WTC11 (cell line): ENCODE results near the gene NEDD9. TPM values are rescaled to one million over a fixed set of nuclear protein-coding genes. Genes with fewer than 3 reads are reported as not detected.

ENCODE experiments used
- ATAC-seq: fragments of 200-7000 bp; cut with Tn5 transposase; 2 replicates; pipeline ENCODE4 v1.10.0; 2021; ENCODE audit warnings: mild to moderate bottlenecking, moderate library complexity
- CTCF ChIA-PET: fragments of 300-600 bp; sonication (Branson Sonifier 250); formaldehyde crosslinking; loops from one replicate; lab custom pipeline; 2021; ENCODE audit warnings: antibody characterized with exemption; lab: Charles Lee
- POLR2A ChIA-PET: fragments of 350-600 bp; sonication (Branson Sonifier 250); formaldehyde crosslinking; loops from one replicate; lab custom pipeline; 2021; ENCODE audit warnings: antibody characterized with exemption; lab: Charles Lee
- DNase-seq: peaks from one replicate; pipeline ENCODE4 v3.0.0; 2021; ENCODE audit warnings: low spot score
- H3K27ac Mint-ChIP-seq: 2 replicates; pipeline ENCODE4 v1.8.0; 2021; ENCODE audit warnings: mixed read lengths
- H3K27me3 Mint-ChIP-seq: 2 replicates; pipeline ENCODE4 v1.8.0; 2021; ENCODE audit warnings: low read depth, mild to moderate bottlenecking, moderate library complexity, mixed read lengths
- H3K36me3 Mint-ChIP-seq: 2 replicates; pipeline ENCODE4 v1.8.0; 2021; ENCODE audit warnings: mixed read lengths
- H3K4me1 Mint-ChIP-seq: 2 replicates; pipeline ENCODE4 v1.8.0; 2022; ENCODE audit warnings: mixed read lengths
- H3K4me3 Mint-ChIP-seq: 2 replicates; pipeline ENCODE4 v1.8.0; 2021; ENCODE audit warnings: mild to moderate bottlenecking, moderate library complexity, mixed read lengths
- H3K9me3 Mint-ChIP-seq: 2 replicates; pipeline ENCODE4 v1.8.0; 2021; ENCODE audit warnings: mixed read lengths
- ETV6 ChIP-seq: sonication (generic); formaldehyde crosslinking; IDR thresholded peaks from 2 replicates; pipeline ENCODE4 v1.8.1; 2022; ENCODE audit warnings: mild to moderate bottlenecking, missing genetic modification reagents
- TEAD1 ChIP-seq: sonication (generic); formaldehyde crosslinking; IDR thresholded peaks from 2 replicates; pipeline ENCODE4 v1.8.0; 2022; ENCODE audit warnings: mild to moderate bottlenecking, missing genetic modification reagents
- USF2 ChIP-seq: sonication (generic); formaldehyde crosslinking; IDR thresholded peaks from 2 replicates; pipeline ENCODE4 v1.8.1; 2023; ENCODE audit warnings: mild to moderate bottlenecking, missing genetic modification reagents, moderate library complexity
- ZNF232 ChIP-seq: sonication (generic); formaldehyde crosslinking; IDR thresholded peaks from 2 replicates; pipeline ENCODE4 v1.8.0; 2022; ENCODE audit warnings: mild to moderate bottlenecking, missing genetic modification reagents
- ZNF317 ChIP-seq: sonication (generic); formaldehyde crosslinking; IDR thresholded peaks from 2 replicates; pipeline ENCODE4 v1.8.1; 2023; ENCODE audit warnings: low read depth, mild to moderate bottlenecking, moderate library complexity, missing genetic modification reagents, borderline replicate concordance
- ZNF532 ChIP-seq: fragments of 250-450 bp; sonication (Bioruptor Pico); IDR thresholded peaks from 2 replicates; pipeline ENCODE4 v1.9.0; 2021; ENCODE audit warnings: mild to moderate bottlenecking, borderline replicate concordance
- total RNA-seq: library from RNA; stranded (reverse); gene quantifications from 3 replicates; pipeline ENCODE4 v1.2.3, GENCODE V29; 2021

The NEDD9 gene
- total RNA-seq, 1 experiment from 2014 or later: 9.8 TPM

GRCh38 chr6:11196511-11197174 lies 35.8 kb downstream of the NEDD9 start:
- TF ChIP-seq ETV6 (peak; percentile 89), TEAD1 (no peak)
- TF ChIP-seq, all 79 proteins: peak for 1
- Mint-ChIP-seq H3K4me1 (peaks cover 67% of the 10 kb centered on the region), H3K4me3 (peak overlapping the region; percentile 32), H3K36me3 (peaks cover 22% of the 10 kb centered on the region), H3K27ac (peak overlapping the region; percentile 92), H3K27me3 (no peaks in the 10 kb centered on the region; the same call in 1 of the 2 replicates), H3K9me3 (peaks cover 5% of the 10 kb centered on the region)
- DNase-seq (no peak), ATAC-seq (peak; percentile 11; the same call in 1 of the 2 replicates)
- CTCF ChIA-PET: interaction anchor here (1.5 kb wide), 1 partner anchor 24 kb away, joined by 3 read pairs; no protein-coding TSS in a partner anchor
- POLR2A ChIA-PET: no interaction called here

- Mint-ChIP-seq H3K27ac (peak overlapping the region; percentile 96), H3K36me3 (peaks cover 32% of the 10 kb centered on the region), H3K27me3 (no peaks in the 10 kb centered on the region), H3K9me3 (peaks cover 5% of the 10 kb centered on the region), H3K4me1 (peaks cover 78% of the 10 kb centered on the region), H3K4me3 (peak overlapping the region; percentile 35)
- ATAC-seq: peak; percentile 20; the same call in 1 of the 2 replicates
- TF ChIP-seq TEAD1 (peak; percentile 70; the same call in 1 of the 2 replicates), ZNF532 (CRISPR knock-in tag) (no peak)
- no peak for DNase-seq
- CTCF ChIA-PET: interaction anchor here (1.6 kb wide), 1 partner anchor 22 kb away, joined by 5 read pairs; no protein-coding TSS in a partner anchor
- POLR2A ChIA-PET: no interaction called here
Measured at GRCh38 chr6:11194356-11195218, 37.9 kb downstream of the NEDD9 start.

DNA sequence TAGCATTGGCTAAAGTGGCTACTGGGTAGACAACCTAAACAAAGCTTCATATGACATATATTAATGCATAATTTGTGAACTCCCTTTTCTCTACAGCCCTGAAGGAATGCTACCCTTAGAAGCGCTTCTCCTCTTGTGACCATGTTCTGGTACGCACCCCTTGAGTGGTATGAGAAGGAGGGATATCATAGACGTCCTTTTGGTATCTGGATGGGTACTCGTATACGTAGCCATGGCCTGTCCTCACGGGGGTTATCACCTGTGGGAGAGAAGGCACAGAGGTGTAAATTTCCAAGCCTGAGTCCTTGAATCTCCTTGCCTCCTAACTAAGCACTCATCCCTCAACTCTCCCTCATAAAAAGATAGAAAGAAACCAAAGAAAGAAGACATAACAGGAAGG lies 39.0 kb downstream of the NEDD9 start:
- ChIA-PET CTCF (interaction anchor here (0.9 to 1.6 kb wide), 2 partner anchors 9 to 21 kb away, joined by 3 to 5 read pairs; no protein-coding TSS in a partner anchor), POLR2A (interaction anchor here (0.9 kb wide), 1 partner anchor 14 kb away, joined by 3 read pairs; no protein-coding TSS in a partner anchor)
- H3K27ac Mint-ChIP-seq: peak overlapping the region; percentile 81
- no peak for ATAC-seq
- H3K36me3 Mint-ChIP-seq: peaks cover 33% of the 10 kb centered on the region
- DNase-seq: no peak
- H3K4me3 Mint-ChIP-seq: no peak overlapping the region
- peaks cover 5% of the 10 kb centered on the region for H3K9me3 Mint-ChIP-seq
- no peak for TF ChIP-seq USF2 (CRISPR knock-in tag)
- peaks cover 69% of the 10 kb centered on the region for H3K4me1 Mint-ChIP-seq
- no peaks in the 10 kb centered on the region for H3K27me3 Mint-ChIP-seq

GRCh38 chr6:11192167-11192566 lies 40.3 kb downstream of the NEDD9 start:
- Mint-ChIP-seq H3K27ac (no peak overlapping the region), H3K4me1 (peaks cover 56% of the 10 kb centered on the region), H3K27me3 (no peaks in the 10 kb centered on the region), H3K9me3 (peaks cover 5% of the 10 kb centered on the region), H3K4me3 (no peak overlapping the region), H3K36me3 (peaks cover 43% of the 10 kb centered on the region)
- ATAC-seq: no peak
- ChIA-PET CTCF (no interaction called here), POLR2A (no interaction called here)
- no peak for DNase-seq
- TF ChIP-seq ZNF232: no peak
- TF ChIP-seq ETV6: no peak
- no peak for TF ChIP-seq ZNF317 (CRISPR knock-in tag)
